Erythroblast (primary cell): ENCODE data around the gene RAB3A.

Experiments used
- GATA1 ChIP-seq: IDR thresholded peaks from 2 replicates; pipeline ENCODE4 v1.6.1; 2011; ENCODE audit warnings: low read depth, mild to moderate bottlenecking, control low read depth, low read length, moderate library complexity
- POLR2A ChIP-seq: IDR thresholded peaks from 2 replicates; pipeline ENCODE4 v1.6.1; 2011; ENCODE audit warnings: mild to moderate bottlenecking, low read length

- no peak for TF ChIP-seq POLR2A
- no peak for TF ChIP-seq GATA1
Observed at GRCh38 chr19:18164072-18164471, 39.8 kb downstream of the RAB3A start.
